GM21576 (cell line): ENCODE results near the gene ERP44.

ENCODE experiments used
- ATAC-seq: cut with Tn5 transposase; IDR thresholded peaks from one replicate; pipeline ENCODE4 v1.9.1; 2021; ENCODE audit warnings: mild to moderate bottlenecking, moderate library complexity; ENCODE audit not compliant: unreplicated experiment

ERP44 gene

DNA sequence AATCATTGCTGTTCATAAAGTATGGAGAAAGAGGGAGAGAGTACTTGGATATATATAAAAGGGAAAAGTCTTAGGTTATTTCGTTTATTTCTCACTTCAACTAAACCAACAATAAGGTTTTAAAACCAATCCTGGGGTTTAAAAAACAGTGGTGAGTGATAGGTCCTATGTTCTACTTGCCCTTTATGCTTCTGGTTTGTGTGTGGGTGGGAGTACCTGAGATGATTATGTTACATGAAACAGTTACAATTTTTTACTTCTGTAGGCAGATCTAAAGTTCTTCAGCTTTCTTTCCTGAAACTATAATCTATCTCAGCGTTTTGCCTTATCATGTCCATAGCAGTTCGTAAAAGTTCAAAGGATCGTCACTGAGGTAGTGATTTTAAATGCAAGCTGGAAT, 143.2 kb downstream of the ERP44 start:
- no peak for ATAC-seq

GRCh38 chr9:99954819-99955218, 144.0 kb downstream of the ERP44 start:
- peak; percentile 75 for ATAC-seq

GRCh38 chr9:99953861-99954507, 144.8 kb downstream of the ERP44 start:
- ATAC-seq, result no peak

DNA sequence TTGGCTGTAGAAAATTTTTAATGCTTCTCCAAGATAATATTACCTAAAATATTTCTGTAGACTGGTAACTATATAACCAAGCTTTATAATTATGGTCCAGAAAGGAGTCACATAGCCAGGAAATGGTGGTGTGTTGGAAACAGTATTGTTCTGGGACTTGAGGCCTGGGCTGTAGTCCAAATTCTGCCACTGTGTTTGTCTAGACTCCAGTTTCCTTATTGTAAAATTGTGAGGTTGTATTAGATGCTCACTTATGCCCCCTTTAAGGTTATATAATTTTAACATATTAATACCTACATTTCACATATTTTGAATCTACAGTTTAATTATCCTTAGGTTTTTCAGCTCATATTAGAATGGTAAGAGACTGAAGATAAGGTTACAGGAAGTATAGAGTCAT, 149.9 kb downstream of the ERP44 start:
- no peak for ATAC-seq

DNA sequence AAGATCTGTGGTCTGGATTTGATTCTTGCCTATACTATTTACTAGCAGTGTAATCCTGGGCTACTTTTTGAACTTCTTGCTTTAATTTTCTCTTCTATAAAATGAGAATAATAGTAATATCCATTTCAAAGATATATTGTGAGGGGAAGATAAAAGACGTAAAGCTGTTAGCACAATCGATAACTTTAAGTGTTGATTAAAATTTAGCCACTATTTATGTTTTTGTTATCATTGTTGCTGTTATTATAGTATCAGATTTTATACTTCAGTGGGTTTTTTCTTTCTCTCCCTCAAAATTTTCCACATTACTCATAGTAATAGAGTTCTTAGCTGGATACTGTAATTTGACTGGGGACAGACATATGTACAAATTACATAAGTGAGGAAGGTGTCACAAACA, 150.3 kb downstream of the ERP44 start:
- no peak for ATAC-seq

DNA sequence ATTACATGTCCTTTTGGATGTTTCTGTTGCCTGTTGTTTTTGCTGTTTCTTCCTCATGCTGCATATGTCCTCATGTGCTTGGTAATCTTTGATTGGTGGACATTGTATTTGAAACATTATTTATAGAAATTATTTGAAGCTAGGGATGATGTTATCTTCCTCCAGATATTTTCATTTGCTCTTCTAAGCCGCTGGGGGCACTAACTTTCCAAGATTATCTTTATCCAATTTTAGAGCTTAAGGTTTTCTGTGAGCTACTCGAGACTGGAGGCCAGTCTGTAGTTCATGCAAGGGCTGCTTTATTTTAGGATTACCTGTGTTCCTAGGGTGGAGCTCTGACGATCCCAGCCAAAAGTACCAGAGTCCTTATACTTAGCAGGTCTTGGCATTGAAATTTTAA, 151.4 kb downstream of the ERP44 start:
- no peak for ATAC-seq

DNA sequence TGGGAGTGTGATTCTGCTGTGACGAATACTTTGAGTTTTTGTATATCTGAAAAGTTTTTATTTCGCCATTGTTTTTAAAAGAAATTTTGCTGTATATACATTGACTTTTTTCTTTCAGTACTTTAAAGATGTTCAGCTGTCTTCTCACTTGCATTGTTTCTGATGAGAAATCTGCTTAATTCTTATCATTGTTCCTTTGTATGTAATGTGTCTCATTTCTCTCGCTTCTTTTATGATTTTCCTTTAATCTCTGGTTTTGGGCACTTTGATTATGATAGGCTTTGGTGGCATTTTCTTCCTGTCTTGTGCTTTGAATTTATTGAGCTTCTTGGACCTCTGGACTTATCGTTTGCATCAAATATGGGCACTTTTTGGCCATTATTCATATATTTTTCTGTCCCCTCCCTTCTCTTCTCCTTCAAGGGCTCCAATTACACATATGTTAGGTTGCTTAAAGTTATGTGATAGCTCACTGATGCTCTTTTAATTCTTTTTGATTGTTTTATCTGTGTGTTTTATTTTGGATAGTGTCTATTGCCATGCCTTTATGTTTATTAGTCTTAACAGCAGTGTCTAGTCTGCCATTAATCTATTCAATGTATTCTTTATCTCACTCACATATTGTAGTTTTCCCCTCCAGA, 161.7 kb downstream of the ERP44 start:
- no peak for ATAC-seq

DNA sequence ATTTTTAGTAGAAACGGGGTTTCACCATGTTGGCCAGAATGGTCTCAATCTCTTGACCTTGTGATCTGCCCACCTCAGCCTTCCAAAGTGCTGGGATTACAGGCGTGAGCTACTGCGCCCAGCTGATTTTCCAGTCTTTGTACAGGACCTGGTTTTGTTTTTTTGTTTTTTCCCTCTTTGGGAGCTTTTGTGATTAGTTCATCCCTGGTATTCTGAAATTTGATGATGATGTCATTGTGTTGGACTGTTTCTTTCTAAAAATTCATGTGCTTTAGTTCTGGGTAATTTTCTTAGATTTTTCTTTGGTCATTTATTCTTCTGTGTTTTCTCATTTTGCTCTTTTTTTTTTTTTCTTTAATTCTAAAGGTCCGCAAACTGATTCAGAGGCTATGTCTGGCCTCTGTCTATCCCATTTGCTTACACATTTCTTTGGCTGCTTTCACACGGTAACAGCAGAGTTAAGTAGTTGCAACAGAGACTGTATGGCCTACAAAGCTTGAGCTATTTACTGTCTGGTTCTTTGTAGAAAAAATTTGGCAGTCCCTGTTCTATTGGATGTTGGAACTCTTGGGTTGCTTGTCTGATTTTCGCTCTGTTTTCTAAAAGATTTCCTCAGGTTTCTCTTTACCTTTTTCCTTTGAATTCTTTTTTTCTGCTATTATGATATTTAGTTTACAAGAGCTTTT, 167.5 kb downstream of the ERP44 start:
- no peak for ATAC-seq

GRCh38 chr9:99929652-99930051, 169.1 kb downstream of the ERP44 start:
- no peak for ATAC-seq
